ENCODE data around the gene CIROP. TPM values are rescaled to one million over a fixed set of nuclear protein-coding genes. Genes with fewer than 3 reads are reported as not detected.

Gene CIROP
- total RNA-seq, 6 donors from 2014 or later = not detected

DNA sequence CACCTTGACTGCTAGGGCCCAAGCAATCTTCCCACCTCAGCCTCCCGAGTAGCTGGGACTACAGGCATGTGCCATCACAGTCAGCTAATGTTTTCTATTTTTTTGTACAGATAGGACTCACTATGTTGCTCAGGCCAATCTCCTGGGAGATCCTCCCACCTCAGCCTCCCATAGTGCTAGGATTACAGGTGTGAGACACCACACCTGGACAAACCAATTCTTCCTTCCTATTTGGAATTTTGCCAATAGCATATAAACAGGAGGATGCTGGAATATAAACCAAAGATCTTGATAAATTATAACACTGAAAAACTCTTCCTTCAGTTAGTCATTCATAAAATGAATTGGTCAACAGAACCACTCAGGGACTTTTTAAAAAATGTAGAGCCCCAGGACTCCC is 18.2 kb downstream of the CIROP start:
- TF ChIP-seq POLR2AphosphoS5 (IDR thresholded peaks at IDR 0.05) (no peak), CTCF (IDR thresholded peaks at IDR 0.05) (no peak), POLR2A (IDR thresholded peaks at IDR 0.05) (no peak), EP300 (IDR thresholded peaks at IDR 0.05) (no peak)
- H3K4me1 ChIP-seq = peaks cover 5 to 22% (median 15%) of the 10 kb centered on the region in 4 donors
- no peaks in the 10 kb centered on the region for H3K9me3 ChIP-seq
- 89 to 96% methylated on average over 1 of the region's 1 CpG for WGBS, 2 donors
- H3K4me3 ChIP-seq = no peak overlapping the region
- H3K36me3 ChIP-seq = peaks cover 38 to 100% (median 84%) of the 10 kb centered on the region in 4 donors
- ATAC-seq (ENCODE audit: low FRiP score in 2 of 2) (no peak), DNase-seq (no peak)
- H3K27me3 ChIP-seq = no peaks in the 10 kb centered on the region
- H3K27ac ChIP-seq = no peak overlapping the region

DNA sequence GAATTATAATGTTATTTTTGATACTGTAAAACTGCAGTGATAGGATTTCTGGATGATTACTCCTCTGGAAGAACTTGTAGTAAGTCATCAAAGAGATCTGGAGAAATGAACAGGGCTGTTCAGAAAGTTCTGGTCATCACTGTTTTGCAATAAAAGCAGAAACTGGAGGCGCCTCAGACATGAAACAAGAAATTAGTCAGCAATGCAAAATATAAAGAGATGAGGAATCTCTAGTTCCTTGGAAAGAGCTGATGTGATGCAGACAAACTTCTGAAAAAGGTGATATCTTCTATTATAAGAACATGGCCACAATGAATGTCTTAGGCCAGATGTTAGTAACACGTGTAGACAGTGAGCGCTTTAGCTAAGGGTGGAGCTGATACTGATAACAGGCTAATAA is 19.3 kb downstream of the CIROP start:
- no peak overlapping the region for H3K27ac ChIP-seq
- H3K27me3 ChIP-seq = no peaks in the 10 kb centered on the region
- 72 to 74% methylated on average over 3 of the region's 3 CpGs for WGBS, 2 donors
- DNase-seq (no peak), ATAC-seq (ENCODE audit: low FRiP score in 2 of 2) (no peak)
- H3K4me3 ChIP-seq = no peak overlapping the region
- H3K4me1 ChIP-seq = peaks cover 5 to 11% (median 9%) of the 10 kb centered on the region in 4 donors
- TF ChIP-seq POLR2A (IDR thresholded peaks at IDR 0.05) (no peak), POLR2AphosphoS5 (IDR thresholded peaks at IDR 0.05) (no peak), EP300 (IDR thresholded peaks at IDR 0.05) (no peak), CTCF (IDR thresholded peaks at IDR 0.05) (no peak)
- H3K9me3 ChIP-seq = no peaks in the 10 kb centered on the region
- peaks cover 49 to 100% (median 90%) of the 10 kb centered on the region in 4 donors for H3K36me3 ChIP-seq

DNA sequence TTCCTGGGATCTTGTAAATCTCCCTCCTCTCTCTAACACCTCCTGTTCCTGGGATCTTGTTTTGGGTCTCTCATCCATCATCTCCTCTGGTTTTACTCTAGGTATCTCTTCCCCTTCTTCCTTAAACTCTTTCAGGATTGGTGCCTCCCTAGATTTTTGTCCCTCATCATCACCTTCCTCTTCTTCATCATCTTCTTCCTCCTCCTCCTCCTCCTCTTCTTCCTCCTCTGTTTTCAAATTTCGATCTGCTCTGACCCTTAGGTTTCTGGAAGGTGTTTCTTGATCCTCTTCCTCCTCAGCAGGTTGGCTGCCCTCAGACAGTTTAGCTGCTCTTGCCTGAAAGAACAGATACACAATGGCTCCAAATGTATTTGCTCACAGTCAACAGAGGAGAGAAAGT is 24.3 kb downstream of the CIROP start:
- no peaks in the 10 kb centered on the region for H3K9me3 ChIP-seq
- ATAC-seq (ENCODE audit: low FRiP score in 2 of 2) (no peak), DNase-seq (no peak)
- H3K27me3 ChIP-seq = no peaks in the 10 kb centered on the region
- peak overlapping the region in 1 of 4 donors; percentile 17 for H3K27ac ChIP-seq
- no peak overlapping the region for H3K4me3 ChIP-seq
- no peak for TF ChIP-seq POLR2A (IDR thresholded peaks at IDR 0.05)
- no peak for TF ChIP-seq POLR2AphosphoS5 (IDR thresholded peaks at IDR 0.05)
- TF ChIP-seq EP300 (IDR thresholded peaks at IDR 0.05) = no peak
- TF ChIP-seq CTCF (IDR thresholded peaks at IDR 0.05) = no peak
- WGBS, 2 donors = 58 to 83% methylated on average over 1 of the region's 1 CpG
- peaks cover 57 to 100% (median 87%) of the 10 kb centered on the region in 4 donors for H3K36me3 ChIP-seq
- peaks cover under 1 to 8% (median 4%) of the 10 kb centered on the region in 4 donors for H3K4me1 ChIP-seq

DNA sequence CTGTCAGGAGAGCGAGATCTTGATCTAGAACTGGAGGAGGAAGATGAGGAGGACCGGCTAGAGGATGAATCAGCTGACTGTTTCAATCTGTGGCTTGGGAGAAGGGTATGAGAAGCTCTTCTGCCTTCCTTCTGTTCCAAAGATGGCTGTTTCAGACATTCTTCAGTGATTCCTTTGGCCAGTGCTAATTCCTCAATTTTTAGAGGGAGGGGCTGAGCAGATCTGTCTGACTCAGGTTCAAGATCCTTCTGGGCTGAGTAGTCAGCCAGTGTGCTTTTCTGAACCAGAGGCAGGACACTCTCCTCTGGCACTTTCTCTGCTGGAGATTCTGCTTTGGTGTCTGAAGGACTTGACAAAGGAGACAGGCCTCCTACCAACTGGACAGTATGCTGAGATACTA is 25.1 kb downstream of the CIROP start:
- Histone ChIP-seq H3K4me3 (no peak overlapping the region), H3K36me3 (peaks cover 62 to 100% (median 84%) of the 10 kb centered on the region in 4 donors), H3K27me3 (no peaks in the 10 kb centered on the region), H3K4me1 (peaks cover 0 to 8% (median 4%) of the 10 kb centered on the region in 4 donors), H3K27ac (peak overlapping the region in 2 of 4 donors; percentile 53 to 65), H3K9me3 (no peaks in the 10 kb centered on the region)
- ATAC-seq (ENCODE audit: low FRiP score in 2 of 2) (no peak), DNase-seq (no peak)
- TF ChIP-seq CTCF (IDR thresholded peaks at IDR 0.05) = no peak
- no peak for TF ChIP-seq POLR2A (IDR thresholded peaks at IDR 0.05)
- no peak for TF ChIP-seq POLR2AphosphoS5 (IDR thresholded peaks at IDR 0.05)
- TF ChIP-seq EP300 (IDR thresholded peaks at IDR 0.05) = no peak
- 81 to 85% methylated on average over 2 of the region's 2 CpGs for WGBS, 2 donors

GRCh38 chr14:23078692-23079116 is 26.1 kb downstream of the CIROP start:
- Histone ChIP-seq H3K27ac (peak overlapping the region; percentile 28 to 65 (median 52)), H3K9me3 (no peaks in the 10 kb centered on the region), H3K4me1 (peaks cover 0 to 8% (median 4%) of the 10 kb centered on the region in 4 donors), H3K36me3 (peaks cover 68 to 100% (median 81%) of the 10 kb centered on the region in 4 donors), H3K4me3 (no peak overlapping the region), H3K27me3 (no peaks in the 10 kb centered on the region)
- peak; percentile 74 to 98 for ATAC-seq (ENCODE audit: low FRiP score in 2 of 2)
- peak in 1 of 2 donors; percentile 80 for DNase-seq
- WGBS, 2 donors = 35 to 52% methylated on average over 2 of the region's 2 CpGs
- TF ChIP-seq EP300 (IDR thresholded peaks at IDR 0.05) (peak in 1 of 4 donors; percentile 69), POLR2A (IDR thresholded peaks at IDR 0.05) (peak in 1 of 4 donors; percentile 38), CTCF (IDR thresholded peaks at IDR 0.05) (no peak), POLR2AphosphoS5 (IDR thresholded peaks at IDR 0.05) (peak; percentile 34 to 55)

Data from upper lobe of left lung (tissue), 6 donors.